ENCODE results near the gene IGFLR1.

IGFLR1 gene

GRCh38 chr19:35784503-35785338, 42.5 kb upstream of the IGFLR1 start:
- Histone ChIP-seq H3K36me3 (peaks cover 89% of the 10 kb centered on the region), H3K4me1 (ENCODE audit: control insufficient read depth in 1 of 2, insufficient read depth in 1 of 2, low read depth in 1 of 2, low read length in 1 of 2) (no peaks in the 10 kb centered on the region), H3K27me3 (no peaks in the 10 kb centered on the region), H3K9me3 (no peaks in the 10 kb centered on the region), H3K27ac (no peak overlapping the region), H3K4me3 (ENCODE audit: low read depth in 1 of 2, low read length in 1 of 2) (no peak overlapping the region)
- TF ChIP-seq, protein P1, sequence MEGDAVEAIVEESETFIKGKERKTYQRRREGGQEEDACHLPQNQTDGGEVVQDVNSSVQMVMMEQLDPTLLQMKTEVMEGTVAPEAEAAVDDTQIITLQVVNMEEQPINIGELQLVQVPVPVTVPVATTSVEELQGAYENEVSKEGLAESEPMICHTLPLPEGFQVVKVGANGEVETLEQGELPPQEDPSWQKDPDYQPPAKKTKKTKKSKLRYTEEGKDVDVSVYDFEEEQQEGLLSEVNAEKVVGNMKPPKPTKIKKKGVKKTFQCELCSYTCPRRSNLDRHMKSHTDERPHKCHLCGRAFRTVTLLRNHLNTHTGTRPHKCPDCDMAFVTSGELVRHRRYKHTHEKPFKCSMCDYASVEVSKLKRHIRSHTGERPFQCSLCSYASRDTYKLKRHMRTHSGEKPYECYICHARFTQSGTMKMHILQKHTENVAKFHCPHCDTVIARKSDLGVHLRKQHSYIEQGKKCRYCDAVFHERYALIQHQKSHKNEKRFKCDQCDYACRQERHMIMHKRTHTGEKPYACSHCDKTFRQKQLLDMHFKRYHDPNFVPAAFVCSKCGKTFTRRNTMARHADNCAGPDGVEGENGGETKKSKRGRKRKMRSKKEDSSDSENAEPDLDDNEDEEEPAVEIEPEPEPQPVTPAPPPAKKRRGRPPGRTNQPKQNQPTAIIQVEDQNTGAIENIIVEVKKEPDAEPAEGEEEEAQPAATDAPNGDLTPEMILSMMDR (IDR thresholded peaks at IDR 0.05): no peak

- Histone ChIP-seq H3K27ac (no peak overlapping the region), H3K27me3 (no peaks in the 10 kb centered on the region), H3K9me3 (no peaks in the 10 kb centered on the region), H3K36me3 (peaks cover 94% of the 10 kb centered on the region), H3K4me1 (ENCODE audit: control insufficient read depth in 1 of 2, insufficient read depth in 1 of 2, low read depth in 1 of 2, low read length in 1 of 2) (no peaks in the 10 kb centered on the region), H3K4me3 (ENCODE audit: low read depth in 1 of 2, low read length in 1 of 2) (no peak overlapping the region)
- TF ChIP-seq, protein P1 (IDR thresholded peaks at IDR 0.05): no peak
Observed at GRCh38 chr19:35783469-35784434, 41.5 kb upstream of the IGFLR1 start.

DNA sequence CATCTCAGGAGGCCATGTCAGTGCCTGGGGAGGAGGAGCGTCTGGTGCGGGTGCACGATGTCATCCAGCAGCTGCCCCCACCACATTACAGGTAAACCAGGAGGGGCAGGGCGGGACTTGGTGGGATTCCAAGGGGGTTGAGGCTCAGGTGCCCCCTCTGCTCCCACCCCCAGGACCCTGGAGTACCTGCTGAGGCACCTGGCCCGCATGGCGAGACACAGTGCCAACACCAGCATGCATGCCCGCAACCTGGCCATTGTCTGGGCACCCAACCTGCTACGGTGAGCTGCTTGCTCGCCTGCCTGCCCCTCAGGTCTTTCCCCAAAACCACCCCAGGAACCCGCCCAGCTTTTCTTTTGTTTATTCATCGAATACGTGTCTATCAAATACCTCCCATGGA, 40.3 kb upstream of the IGFLR1 start:
- H3K27ac ChIP-seq: no peak overlapping the region
- no peaks in the 10 kb centered on the region for H3K27me3 ChIP-seq
- H3K36me3 ChIP-seq: peaks cover 97% of the 10 kb centered on the region
- H3K9me3 ChIP-seq: no peaks in the 10 kb centered on the region
- no peak overlapping the region for H3K4me3 ChIP-seq (ENCODE audit: low read depth in 1 of 2, low read length in 1 of 2)
- TF ChIP-seq, protein P1 (IDR thresholded peaks at IDR 0.05): no peak
- no peaks in the 10 kb centered on the region for H3K4me1 ChIP-seq (ENCODE audit: control insufficient read depth in 1 of 2, insufficient read depth in 1 of 2, low read depth in 1 of 2, low read length in 1 of 2)

GRCh38 chr19:35781650-35782049, 39.4 kb upstream of the IGFLR1 start:
- Histone ChIP-seq H3K4me1 (ENCODE audit: control insufficient read depth in 1 of 2, insufficient read depth in 1 of 2, low read depth in 1 of 2, low read length in 1 of 2) (peaks cover 0 to 1% of the 10 kb centered on the region in 2 experiments), H3K27ac (no peak overlapping the region), H3K9me3 (no peaks in the 10 kb centered on the region), H3K4me3 (ENCODE audit: low read depth in 1 of 2, low read length in 1 of 2) (no peak overlapping the region), H3K36me3 (peaks cover 91% of the 10 kb centered on the region), H3K27me3 (no peaks in the 10 kb centered on the region)
- TF ChIP-seq, protein P1 (IDR thresholded peaks at IDR 0.05): no peak

DNA sequence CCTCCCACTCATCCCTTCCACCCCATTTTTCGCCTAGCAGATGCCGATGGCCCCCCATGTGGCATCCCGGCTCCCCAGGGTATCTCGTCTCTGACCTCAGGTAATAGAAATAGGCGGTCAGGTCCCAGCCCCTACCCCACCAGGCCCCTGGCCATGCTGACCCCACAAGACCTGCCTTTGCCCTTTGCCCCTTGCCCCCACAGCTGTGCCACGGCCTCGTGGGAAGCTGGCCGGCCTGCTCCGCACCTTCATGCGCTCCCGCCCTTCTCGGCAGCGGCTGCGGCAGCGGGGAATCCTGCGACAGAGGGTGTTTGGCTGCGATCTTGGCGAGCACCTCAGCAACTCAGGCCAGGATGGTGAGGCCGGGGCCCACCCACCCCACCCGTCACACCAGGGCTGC, 38.5 kb upstream of the IGFLR1 start:
- Histone ChIP-seq H3K4me3 (ENCODE audit: low read depth in 1 of 2, low read length in 1 of 2) (no peak overlapping the region), H3K4me1 (ENCODE audit: control insufficient read depth in 1 of 2, insufficient read depth in 1 of 2, low read depth in 1 of 2, low read length in 1 of 2) (peaks cover 7 to 10% of the 10 kb centered on the region in 2 experiments), H3K9me3 (no peaks in the 10 kb centered on the region), H3K27me3 (no peaks in the 10 kb centered on the region), H3K27ac (no peak overlapping the region), H3K36me3 (peaks cover 82% of the 10 kb centered on the region)
- TF ChIP-seq, protein P1 (IDR thresholded peaks at IDR 0.05): no peak

Data from neutrophil (primary cell).